HepG2 (cell line): ENCODE data around the gene TARS3. TPM values are rescaled to one million over a fixed set of nuclear protein-coding genes. Genes with fewer than 3 reads are reported as not detected.

Source experiments
- ATAC-seq: fragments of 200-7000 bp; cut with Tn5 transposase; 3 replicates; pipeline ENCODE4 v1.9.1; 2020; ENCODE audit warnings: mild to moderate bottlenecking, moderate library complexity
- BruUV-seq: library from RNA; stranded (reverse); fragments of 400-500 nt; replicated peaks from 2 replicates; lab custom pipeline; 2021; lab: Mats Ljungman, UMichigan
- CTCF ChIA-PET: fragments of 300-600 bp; formaldehyde crosslinking; extraction: SDS; loops from one replicate; lab custom pipeline; 2021; ENCODE audit warnings: low total read pairs, inconsistent platforms, low intra/inter-chr PET ratio; lab: Yijun Ruan, JAX
- POLR2A ChIA-PET: fragments of 350-600 bp; sonication (Branson Sonifier 250); formaldehyde crosslinking; loops from one replicate; lab custom pipeline; 2020; ENCODE audit warnings: antibody characterized with exemption, inconsistent platforms; lab: Yijun Ruan, JAX
- DNase-seq: peaks from one replicate; pipeline ENCODE4 v3.0.0-alpha.2; 2015; ENCODE audit warnings: low spot score
- FAIRE-seq: peaks from 3 replicates; lab custom pipeline; 2011; peaks lifted over from hg19 to GRCh38; lab: Jason Lieb, UNC
- H2AFZ ChIP-seq: one replicate; pipeline ENCODE4 v1.6.1; 2011; ENCODE audit warnings: low read length, inconsistent platforms
- H3K27ac ChIP-seq: fragments of 300-600 bp; 3 replicates; pipeline ENCODE4 v1.8.0; 2011; ENCODE audit warnings: mixed run types, mild to moderate bottlenecking, mixed read lengths, low read length, inconsistent platforms; ENCODE audit not compliant: insufficient read depth; ENCODE audit errors: extremely low read length
- H3K27me3 ChIP-seq, 2 experiments: fragments of 200-600 bp in 1 of 2; 2 replicates in 1 of 2; 3 replicates in 1 of 2; pipeline versions ENCODE4 v1.6.0 to v1.8.0; 2011; ENCODE audit warnings: low read length in 2 of 2, mild to moderate bottlenecking in 2 of 2, moderate library complexity in 2 of 2, inconsistent platforms in 1 of 2; ENCODE audit not compliant: insufficient read depth in 2 of 2, control insufficient read depth in 1 of 2
- H3K36me3 ChIP-seq, 2 experiments: fragments of 200-600 bp in 1 of 2; replicated peaks in 1 of 2; 2 replicates in 1 of 2; 3 replicates in 1 of 2; pipeline versions ENCODE4 v1.5.1 to v1.8.0; 2011; ENCODE audit warnings: low read length in 2 of 2, inconsistent platforms in 1 of 2; ENCODE audit not compliant: insufficient read depth in 2 of 2, control insufficient read depth in 1 of 2
- H3K4me1 ChIP-seq: 2 replicates; pipeline ENCODE4 v1.5.1; 2012; ENCODE audit warnings: low read length, inconsistent platforms; ENCODE audit not compliant: insufficient read depth
- H3K4me2 ChIP-seq: 2 replicates; pipeline ENCODE4 v1.6.0; 2011; ENCODE audit warnings: low read depth, low read length, inconsistent platforms
- H3K4me3 ChIP-seq, 3 experiments: fragments of 200-600 bp in 1 of 3; sonication (generic), shearing (Covaris generic) in 1 of 3; replicated peaks in 1 of 3; 2 replicates each; pipeline ENCODE4 v1.5.1; 2011 to 2016; ENCODE audit warnings: low read length in 3 of 3, inconsistent platforms in 2 of 3, low read depth in 2 of 3, mild to moderate bottlenecking in 2 of 3, control low read depth in 1 of 3, mixed read lengths in 1 of 3; ENCODE audit not compliant: insufficient read depth in 1 of 3
- H3K79me2 ChIP-seq: one replicate; pipeline ENCODE4 v1.6.1; 2011; ENCODE audit warnings: low read length, inconsistent platforms; ENCODE audit not compliant: insufficient read depth
- H3K9ac ChIP-seq: 2 replicates; pipeline ENCODE4 v1.6.0; 2011; ENCODE audit warnings: mild to moderate bottlenecking, low read depth, low read length, inconsistent platforms; ENCODE audit not compliant: insufficient read depth
- H3K9me3 ChIP-seq: 2 replicates; pipeline ENCODE4 v1.5.1; 2012; ENCODE audit warnings: mild to moderate bottlenecking, low read length
- H4K20me1 ChIP-seq: 2 replicates; pipeline ENCODE4 v1.6.0; 2011; ENCODE audit warnings: inconsistent platforms, mild to moderate bottlenecking, low read length, moderate library complexity; ENCODE audit not compliant: insufficient read depth
- MTA1 ChIP-seq: sonication (generic); formaldehyde crosslinking; IDR thresholded peaks from 2 replicates; pipeline ENCODE4 v1.4.0; 2020; ENCODE audit warnings: missing genetic modification reagents, mild to moderate bottlenecking, borderline replicate concordance
- NFATC3 ChIP-seq: sonication (generic); formaldehyde crosslinking; IDR thresholded peaks from 2 replicates; pipeline ENCODE4 v1.5.1; 2020; ENCODE audit warnings: mild to moderate bottlenecking, missing genetic modification reagents
- POLR2AphosphoS5 ChIP-seq: IDR thresholded peaks from 2 replicates; pipeline ENCODE4 v1.6.1; 2012; ENCODE audit warnings: low read depth, low read length
- PPARG ChIP-seq: conservative IDR thresholded peaks from 2 replicates; pipeline ENCODE4 v1.6.1; 2016; ENCODE audit warnings: missing biosample characterization, missing genetic modification reagents
- SALL1 ChIP-seq: sonication (generic); formaldehyde crosslinking; IDR thresholded peaks from 2 replicates; pipeline ENCODE4 v1.8.0; 2022; ENCODE audit warnings: mild to moderate bottlenecking, missing genetic modification reagents
- ZBTB38 ChIP-seq: sonication (generic); formaldehyde crosslinking; IDR thresholded peaks from 2 replicates; pipeline ENCODE4 v1.5.1; 2020; ENCODE audit warnings: mild to moderate bottlenecking, missing genetic modification reagents
- ZFX ChIP-seq: sonication (generic); formaldehyde crosslinking; IDR thresholded peaks from 2 replicates; pipeline ENCODE4 v1.4.0; 2020; ENCODE audit warnings: mild to moderate bottlenecking, low read depth, missing genetic modification reagents, moderate library complexity
- ZNF350 ChIP-seq: sonication (generic); formaldehyde crosslinking; IDR thresholded peaks from 2 replicates; pipeline ENCODE4 v1.4.0; 2020; ENCODE audit warnings: mild to moderate bottlenecking, low read depth, missing genetic modification reagents, borderline replicate concordance
- ZNF687 ChIP-seq: sonication (generic); formaldehyde crosslinking; IDR thresholded peaks from 2 replicates; pipeline ENCODE4 v1.5.1; 2020; ENCODE audit warnings: mild to moderate bottlenecking, missing genetic modification reagents, moderate library complexity
- ZSCAN20 ChIP-seq: sonication (generic); formaldehyde crosslinking; IDR thresholded peaks from 2 replicates; pipeline ENCODE4 v1.4.0; 2020; ENCODE audit warnings: missing genetic modification reagents, mild to moderate bottlenecking, borderline replicate concordance
- WGBS: methylation state at CpG from one replicate; pipeline ENCODE4 v1.1.6; 2017; ENCODE audit warnings: low lambda C conversion rate; 5-methylcytosine and 5-hydroxymethylcytosine counted together
- in situ Hi-C: cut with HindIII; loops from 2 replicates; pipeline ENCODE4 v1.10.0; 2017; ENCODE audit warnings: low pct_unique_long_range_greater_than_20kb; ENCODE audit not compliant: extremely low pct_ligation_motif_present
- intact Hi-C: fragments of 100-400 bp; cut with micrococcal nuclease; formaldehyde crosslinking; loops from one replicate; pipeline ENCODE4 v1.10.0; 2022; ENCODE audit not compliant: unreplicated experiment
- polyA plus RNA-seq, 8 experiments: library from polyadenylated mRNA; depleted of rRNA in 3 of 8; stranded (reverse) in 7 of 8; unstranded in 1 of 8; fragments of >200 nt; fragmentation: Illumina TruSeq in 4 of 8; extraction: Trizol in 4 of 8; gene quantifications; 2 replicates each; pipeline versions ENCODE4 v1.2.1 to v1.2.3, GENCODE V29; 2011 to 2016; ENCODE audit warnings: low read depth in 4 of 8, missing spikeins in 1 of 8, mixed read lengths in 1 of 8; ENCODE audit not compliant: insufficient read depth in 1 of 8
- total RNA-seq, 5 experiments: library from RNA; depleted of rRNA; stranded (reverse); fragments of >200 nt; fragmentation: Illumina TruSeq; extraction: Trizol; gene quantifications; 2 replicates each; pipeline ENCODE4 v1.2.3, GENCODE V29; 2016; ENCODE audit warnings: low read depth in 1 of 5
- TF ChIP-seq, protein P1 (sequence below): sonication (generic); formaldehyde crosslinking; IDR thresholded peaks from 2 replicates; pipeline ENCODE4 v1.4.0; 2020; ENCODE audit warnings: missing genetic modification reagents
- TF ChIP-seq, protein P2 (sequence below): sonication (generic); formaldehyde crosslinking; IDR thresholded peaks from 2 replicates; pipeline ENCODE4 v1.4.0; 2020; ENCODE audit warnings: missing genetic modification reagents, borderline replicate concordance
- TF ChIP-seq, protein P3 (sequence below): sonication (generic); formaldehyde crosslinking; IDR thresholded peaks from 2 replicates; pipeline ENCODE4 v1.4.0; 2020; ENCODE audit warnings: low read depth, mild to moderate bottlenecking, missing genetic modification reagents

The TARS3 gene
- total and polyA plus RNA-seq, 2 of the 13 experiments (the other 11 are each of a cell fraction or from before 2014, with no cell fraction given): 4.1 to 11.7 TPM

- Histone ChIP-seq H3K4me2 (no peak overlapping the region), H3K27ac (no peak overlapping the region), H3K9ac (no peak overlapping the region), H3K9me3 (no peaks in the 10 kb centered on the region), H3K4me3 (no peak overlapping the region), H3K79me2 (peaks cover 41% of the 10 kb centered on the region), H3K4me1 (peaks cover 85% of the 10 kb centered on the region), H3K36me3 (no peaks in the 10 kb centered on the region; a peak in 1 of 5 replicates), H2AFZ (no peak overlapping the region), H3K27me3 (no peaks in the 10 kb centered on the region), H4K20me1 (no peaks in the 10 kb centered on the region)
- POLR2A ChIA-PET: no interaction called here
- in situ Hi-C loops (no loop called here), intact Hi-C loops (no loop called here)
- CTCF ChIA-PET: no interaction called here
- WGBS: 86% methylated on average over 9 of the region's 13 CpGs
- FAIRE-seq (peak; percentile 32), DNase-seq (no peak), ATAC-seq (0 out of 3 replicates have a peak, but pooled peaks have one; percentile 4)
- BruUV-seq: no TSS peak
- TF ChIP-seq, protein P1, sequence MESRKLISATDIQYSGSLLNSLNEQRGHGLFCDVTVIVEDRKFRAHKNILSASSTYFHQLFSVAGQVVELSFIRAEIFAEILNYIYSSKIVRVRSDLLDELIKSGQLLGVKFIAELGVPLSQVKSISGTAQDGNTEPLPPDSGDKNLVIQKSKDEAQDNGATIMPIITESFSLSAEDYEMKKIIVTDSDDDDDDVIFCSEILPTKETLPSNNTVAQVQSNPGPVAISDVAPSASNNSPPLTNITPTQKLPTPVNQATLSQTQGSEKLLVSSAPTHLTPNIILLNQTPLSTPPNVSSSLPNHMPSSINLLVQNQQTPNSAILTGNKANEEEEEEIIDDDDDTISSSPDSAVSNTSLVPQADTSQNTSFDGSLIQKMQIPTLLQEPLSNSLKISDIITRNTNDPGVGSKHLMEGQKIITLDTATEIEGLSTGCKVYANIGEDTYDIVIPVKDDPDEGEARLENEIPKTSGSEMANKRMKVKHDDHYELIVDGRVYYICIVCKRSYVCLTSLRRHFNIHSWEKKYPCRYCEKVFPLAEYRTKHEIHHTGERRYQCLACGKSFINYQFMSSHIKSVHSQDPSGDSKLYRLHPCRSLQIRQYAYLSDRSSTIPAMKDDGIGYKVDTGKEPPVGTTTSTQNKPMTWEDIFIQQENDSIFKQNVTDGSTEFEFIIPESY (CRISPR knock-in tag): peak; percentile 36; the same call in 1 of the 2 replicates
- peak; percentile 55 for TF ChIP-seq ZFX (CRISPR knock-in tag)
- TF ChIP-seq SALL1: 0 out of 2 replicates have a peak, but pooled peaks have one; percentile 8
- peak; percentile 86 for TF ChIP-seq ZNF687 (CRISPR knock-in tag)
- TF ChIP-seq, protein P2, sequence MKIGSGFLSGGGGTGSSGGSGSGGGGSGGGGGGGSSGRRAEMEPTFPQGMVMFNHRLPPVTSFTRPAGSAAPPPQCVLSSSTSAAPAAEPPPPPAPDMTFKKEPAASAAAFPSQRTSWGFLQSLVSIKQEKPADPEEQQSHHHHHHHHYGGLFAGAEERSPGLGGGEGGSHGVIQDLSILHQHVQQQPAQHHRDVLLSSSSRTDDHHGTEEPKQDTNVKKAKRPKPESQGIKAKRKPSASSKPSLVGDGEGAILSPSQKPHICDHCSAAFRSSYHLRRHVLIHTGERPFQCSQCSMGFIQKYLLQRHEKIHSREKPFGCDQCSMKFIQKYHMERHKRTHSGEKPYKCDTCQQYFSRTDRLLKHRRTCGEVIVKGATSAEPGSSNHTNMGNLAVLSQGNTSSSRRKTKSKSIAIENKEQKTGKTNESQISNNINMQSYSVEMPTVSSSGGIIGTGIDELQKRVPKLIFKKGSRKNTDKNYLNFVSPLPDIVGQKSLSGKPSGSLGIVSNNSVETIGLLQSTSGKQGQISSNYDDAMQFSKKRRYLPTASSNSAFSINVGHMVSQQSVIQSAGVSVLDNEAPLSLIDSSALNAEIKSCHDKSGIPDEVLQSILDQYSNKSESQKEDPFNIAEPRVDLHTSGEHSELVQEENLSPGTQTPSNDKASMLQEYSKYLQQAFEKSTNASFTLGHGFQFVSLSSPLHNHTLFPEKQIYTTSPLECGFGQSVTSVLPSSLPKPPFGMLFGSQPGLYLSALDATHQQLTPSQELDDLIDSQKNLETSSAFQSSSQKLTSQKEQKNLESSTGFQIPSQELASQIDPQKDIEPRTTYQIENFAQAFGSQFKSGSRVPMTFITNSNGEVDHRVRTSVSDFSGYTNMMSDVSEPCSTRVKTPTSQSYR (CRISPR knock-in tag): no peak
- TF ChIP-seq, protein P3, sequence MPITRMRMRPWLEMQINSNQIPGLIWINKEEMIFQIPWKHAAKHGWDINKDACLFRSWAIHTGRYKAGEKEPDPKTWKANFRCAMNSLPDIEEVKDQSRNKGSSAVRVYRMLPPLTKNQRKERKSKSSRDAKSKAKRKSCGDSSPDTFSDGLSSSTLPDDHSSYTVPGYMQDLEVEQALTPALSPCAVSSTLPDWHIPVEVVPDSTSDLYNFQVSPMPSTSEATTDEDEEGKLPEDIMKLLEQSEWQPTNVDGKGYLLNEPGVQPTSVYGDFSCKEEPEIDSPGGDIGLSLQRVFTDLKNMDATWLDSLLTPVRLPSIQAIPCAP: no peak
- 0 out of 2 replicates have a peak, but pooled peaks have one; percentile 20 for TF ChIP-seq MTA1
- TF ChIP-seq NFATC3: no peak
- TF ChIP-seq POLR2AphosphoS5: no peak
- TF ChIP-seq ZNF350: no peak
- TF ChIP-seq PPARG (CRISPR knock-in tag): no peak
- TF ChIP-seq ZBTB38 (CRISPR knock-in tag): peak; percentile 70; the same call in 1 of the 2 replicates
- TF ChIP-seq ZSCAN20 (CRISPR knock-in tag): no peak
These were observed 105.2 kb downstream of the TARS3 start for GRCh38 chr15:101618851-101619614.
